HG03064 (cell line): ENCODE data around the gene MPDU1.

Experiments used
- ATAC-seq: cut with Tn5 transposase; IDR thresholded peaks from one replicate; pipeline ENCODE4 v1.9.1; 2021; ENCODE audit warnings: low read depth; ENCODE audit not compliant: unreplicated experiment

The MPDU1 gene

DNA sequence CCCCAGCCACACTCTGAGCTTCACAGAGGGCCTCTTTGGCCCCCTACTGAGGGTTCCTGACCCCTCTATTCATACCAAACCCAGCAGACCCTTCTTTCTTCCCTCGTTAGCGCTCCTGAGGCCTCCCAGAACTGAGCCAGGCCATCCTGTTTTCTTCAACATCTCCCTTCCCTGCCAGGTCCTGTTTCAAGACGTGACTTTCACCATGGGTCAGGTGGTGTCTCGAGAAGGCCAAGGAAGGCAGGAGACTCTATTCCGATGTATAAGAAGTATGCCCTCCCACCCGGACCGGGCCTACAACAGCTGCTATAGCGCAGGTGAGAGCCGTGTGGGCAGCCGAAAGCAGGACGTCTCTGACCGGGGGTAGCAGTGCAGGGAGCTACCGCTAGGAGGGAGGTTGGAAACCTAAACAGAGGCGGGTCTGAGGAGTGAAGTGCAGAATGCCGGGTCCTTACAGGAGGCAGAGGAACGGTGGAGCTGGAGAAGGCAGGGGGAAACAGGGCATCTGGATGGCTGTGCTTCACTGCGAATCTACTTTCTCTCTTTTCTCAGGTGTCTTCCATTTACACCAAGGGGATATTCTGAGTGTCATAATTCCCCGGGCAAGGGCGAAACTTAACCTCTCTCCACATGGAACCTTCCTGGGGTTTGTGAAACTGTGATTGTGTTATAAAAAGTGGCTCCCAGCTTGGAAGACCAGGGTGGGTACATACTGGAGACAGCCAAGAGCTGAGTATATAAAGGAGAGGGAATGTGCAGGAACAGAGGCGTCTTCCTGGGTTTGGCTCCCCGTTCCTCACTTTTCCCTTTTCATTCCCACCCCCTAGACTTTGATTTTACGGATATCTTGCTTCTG, 23.3 kb upstream of the MPDU1 start:
- ATAC-seq, result no peak

DNA sequence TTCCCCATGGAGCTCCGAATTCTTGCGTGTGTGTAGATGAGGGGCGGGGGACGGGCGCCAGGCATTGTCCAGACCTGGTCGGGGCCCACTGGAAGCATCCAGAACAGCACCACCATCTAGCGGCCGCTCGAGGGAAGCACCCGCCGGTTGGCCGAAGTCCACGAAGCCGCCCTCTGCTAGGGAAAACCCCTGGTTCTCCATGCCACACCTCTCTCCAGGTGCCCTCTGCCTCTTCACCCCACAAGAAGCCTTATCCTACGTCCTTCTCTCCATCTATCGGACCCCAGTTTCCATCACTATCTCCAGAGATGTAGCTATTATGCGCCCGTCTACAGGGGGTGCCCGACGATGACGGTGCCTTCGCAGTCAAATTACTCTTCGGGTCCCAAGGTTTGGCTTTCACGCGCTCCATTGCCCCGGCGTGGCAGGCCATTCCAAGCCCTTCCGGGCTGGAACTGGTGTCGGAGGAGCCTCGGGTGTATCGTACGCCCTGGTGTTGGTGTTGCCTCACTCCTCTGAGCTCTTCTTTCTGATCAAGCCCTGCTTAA, 22.6 kb upstream of the MPDU1 start:
- peak; percentile 54 for ATAC-seq

DNA sequence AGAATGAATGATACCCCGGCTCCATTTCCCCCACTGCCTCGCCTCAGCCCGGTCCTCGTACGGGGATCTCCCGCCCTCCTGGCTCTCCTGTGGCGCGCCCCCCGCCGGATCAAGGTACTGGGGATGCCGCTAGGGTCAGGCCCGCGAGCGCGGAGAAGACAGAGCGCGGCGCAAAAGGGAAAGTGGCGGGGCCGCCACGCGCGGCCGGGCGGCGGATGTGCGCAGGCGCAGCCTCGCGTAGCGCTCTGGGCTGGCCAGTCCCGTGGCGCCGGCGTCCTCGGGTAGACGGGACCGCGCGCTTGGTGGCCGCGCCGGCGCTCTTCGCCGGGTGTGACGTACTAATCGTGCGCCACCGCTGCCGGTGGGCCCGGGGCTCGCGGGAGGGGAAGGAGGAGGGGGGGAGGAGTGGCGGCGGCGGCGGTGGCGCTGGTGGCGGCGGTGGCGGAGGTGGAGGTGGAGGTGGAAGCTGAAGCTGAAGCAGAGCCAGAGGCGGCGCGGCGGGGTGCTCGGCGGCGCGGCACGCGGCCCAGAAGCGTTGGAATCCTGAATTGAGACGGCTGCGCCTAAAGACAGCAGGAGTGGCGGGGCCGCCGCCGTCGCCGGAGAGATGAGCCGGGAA, 22.0 kb upstream of the MPDU1 start, which contains the start of gene SENP3:
Gene SENP3, plus strand, starts transcription at position 331 of the 619 bp plus-strand sequence. CDS start 1,158 bp downstream, outside the sequence.
- ATAC-seq, result no peak

DNA sequence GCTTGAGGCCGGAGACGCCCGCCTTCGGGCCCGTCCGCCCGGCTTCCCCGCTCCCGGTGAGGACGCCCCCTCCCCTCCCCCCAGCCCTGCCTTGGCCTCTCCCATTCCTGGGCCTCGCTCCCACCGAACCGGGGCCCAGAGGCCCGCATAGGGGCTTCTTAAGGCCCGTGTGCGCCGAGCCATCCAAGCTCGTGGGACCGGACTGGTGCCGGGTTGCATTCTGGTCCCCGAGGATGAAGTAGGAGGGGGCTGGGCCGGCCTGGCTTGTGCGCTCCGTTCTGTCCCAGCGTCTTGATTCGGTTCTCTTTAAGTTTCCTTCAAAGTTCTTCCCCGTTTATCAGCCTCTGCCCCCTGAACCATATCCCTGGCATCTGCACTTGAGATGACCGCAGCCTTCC, 21.4 kb upstream of the MPDU1 start:
- no peak for ATAC-seq

DNA sequence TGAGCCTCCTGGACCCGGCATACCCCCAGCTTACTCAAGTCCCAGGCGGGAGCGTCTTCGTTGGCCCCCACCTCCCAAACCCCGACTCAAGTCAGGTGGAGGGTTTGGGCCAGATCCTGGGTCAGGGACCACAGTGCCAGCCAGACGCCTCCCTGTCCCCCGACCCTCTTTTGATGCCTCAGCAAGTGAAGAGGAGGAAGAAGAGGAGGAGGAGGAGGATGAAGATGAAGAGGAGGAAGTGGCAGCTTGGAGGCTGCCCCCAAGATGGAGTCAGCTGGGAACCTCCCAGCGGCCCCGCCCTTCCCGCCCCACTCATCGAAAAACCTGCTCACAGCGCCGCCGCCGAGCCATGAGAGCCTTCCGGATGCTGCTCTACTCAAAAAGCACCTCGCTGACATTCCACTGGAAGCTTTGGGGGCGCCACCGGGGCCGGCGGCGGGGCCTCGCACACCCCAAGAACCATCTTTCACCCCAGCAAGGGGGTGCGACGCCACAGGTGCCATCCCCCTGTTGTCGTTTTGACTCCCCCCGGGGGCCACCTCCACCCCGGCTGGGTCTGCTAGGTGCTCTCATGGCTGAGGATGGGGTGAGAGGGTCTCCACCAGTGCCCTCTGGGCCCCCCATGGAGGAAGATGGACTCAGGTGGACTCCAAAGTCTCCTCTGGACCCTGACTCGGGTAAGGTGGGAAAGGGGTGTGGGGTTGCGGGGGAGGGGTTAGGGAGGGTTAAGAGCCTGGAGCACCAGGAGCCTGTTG, 20.4 kb upstream of the MPDU1 start:
- ATAC-seq, result no peak

DNA sequence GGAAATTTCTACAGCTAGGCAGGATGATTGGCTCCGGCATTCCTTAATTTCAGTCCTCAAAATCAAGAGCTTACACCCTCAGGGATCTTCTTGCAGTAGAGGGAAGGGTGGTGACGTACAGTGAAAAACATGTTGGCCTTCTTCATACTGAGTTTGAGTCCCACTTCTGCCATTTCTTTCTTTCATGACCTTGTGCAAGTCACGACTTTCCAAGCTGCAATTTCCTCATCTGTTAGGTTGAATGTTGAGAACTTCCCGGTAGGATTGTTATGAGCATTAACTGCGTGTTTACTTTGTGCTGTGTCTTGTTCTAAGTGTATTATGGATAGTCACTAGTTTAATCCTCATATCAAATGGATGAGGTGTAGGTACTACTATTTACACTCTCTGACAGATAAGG, 14.1 kb upstream of the MPDU1 start:
- ATAC-seq, result no peak

DNA sequence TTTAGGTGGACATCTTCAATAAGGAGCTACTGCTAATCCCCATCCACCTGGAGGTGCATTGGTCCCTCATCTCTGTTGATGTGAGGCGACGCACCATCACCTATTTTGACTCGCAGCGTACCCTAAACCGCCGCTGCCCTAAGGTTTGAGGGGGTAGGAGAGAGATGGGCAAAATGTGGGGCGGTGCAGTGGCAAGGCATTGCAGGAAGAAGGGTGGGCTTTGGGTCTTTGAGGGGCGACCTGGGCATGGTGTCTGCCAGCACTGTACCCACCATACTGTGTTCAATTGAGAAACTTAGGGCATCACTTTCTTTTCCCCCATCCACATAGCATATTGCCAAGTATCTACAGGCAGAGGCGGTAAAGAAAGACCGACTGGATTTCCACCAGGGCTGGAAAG, 13.3 kb upstream of the MPDU1 start:
- ATAC-seq, result no peak

DNA sequence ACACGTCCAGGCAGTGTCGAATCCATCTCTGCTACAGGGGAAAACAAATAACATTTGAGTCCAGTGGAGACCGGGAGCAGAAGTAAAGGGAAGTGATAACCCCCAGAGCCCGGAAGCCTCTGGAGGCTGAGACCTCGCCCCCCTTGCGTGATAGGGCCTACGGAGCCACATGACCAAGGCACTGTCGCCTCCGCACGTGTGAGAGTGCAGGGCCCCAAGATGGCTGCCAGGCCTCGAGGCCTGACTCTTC, 11.4 kb upstream of the MPDU1 start:
- peak; percentile 76 for ATAC-seq

DNA sequence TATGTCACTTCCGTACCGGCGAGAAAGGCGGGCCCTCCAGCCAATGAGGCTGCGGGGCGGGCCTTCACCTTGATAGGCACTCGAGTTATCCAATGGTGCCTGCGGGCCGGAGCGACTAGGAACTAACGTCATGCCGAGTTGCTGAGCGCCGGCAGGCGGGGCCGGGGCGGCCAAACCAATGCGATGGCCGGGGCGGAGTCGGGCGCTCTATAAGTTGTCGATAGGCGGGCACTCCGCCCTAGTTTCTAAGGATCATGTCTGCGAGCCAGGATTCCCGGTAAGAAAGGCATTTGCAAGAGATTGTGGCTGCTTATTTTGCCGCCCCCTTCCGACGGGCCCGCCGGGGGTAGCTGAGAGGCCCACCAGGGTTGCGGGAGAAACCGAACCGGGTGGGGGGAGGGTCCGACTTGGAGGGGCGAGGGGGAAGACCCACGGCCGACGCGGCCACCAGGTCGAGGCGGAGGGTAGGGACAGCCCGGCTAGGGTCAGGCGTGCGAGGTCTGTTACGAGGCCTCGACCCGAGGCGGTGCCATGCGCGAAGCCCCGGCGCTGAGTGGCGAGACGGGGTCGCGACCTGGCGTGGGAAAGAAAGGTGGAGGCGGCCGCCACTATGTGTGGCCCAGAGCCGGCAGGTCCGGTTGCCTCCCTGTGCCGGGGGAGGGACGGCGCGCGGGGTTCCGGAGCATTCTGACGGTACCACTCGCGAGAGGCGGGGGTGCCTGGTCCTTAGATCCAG, 10.9 kb upstream of the MPDU1 start:
- no peak for ATAC-seq

DNA sequence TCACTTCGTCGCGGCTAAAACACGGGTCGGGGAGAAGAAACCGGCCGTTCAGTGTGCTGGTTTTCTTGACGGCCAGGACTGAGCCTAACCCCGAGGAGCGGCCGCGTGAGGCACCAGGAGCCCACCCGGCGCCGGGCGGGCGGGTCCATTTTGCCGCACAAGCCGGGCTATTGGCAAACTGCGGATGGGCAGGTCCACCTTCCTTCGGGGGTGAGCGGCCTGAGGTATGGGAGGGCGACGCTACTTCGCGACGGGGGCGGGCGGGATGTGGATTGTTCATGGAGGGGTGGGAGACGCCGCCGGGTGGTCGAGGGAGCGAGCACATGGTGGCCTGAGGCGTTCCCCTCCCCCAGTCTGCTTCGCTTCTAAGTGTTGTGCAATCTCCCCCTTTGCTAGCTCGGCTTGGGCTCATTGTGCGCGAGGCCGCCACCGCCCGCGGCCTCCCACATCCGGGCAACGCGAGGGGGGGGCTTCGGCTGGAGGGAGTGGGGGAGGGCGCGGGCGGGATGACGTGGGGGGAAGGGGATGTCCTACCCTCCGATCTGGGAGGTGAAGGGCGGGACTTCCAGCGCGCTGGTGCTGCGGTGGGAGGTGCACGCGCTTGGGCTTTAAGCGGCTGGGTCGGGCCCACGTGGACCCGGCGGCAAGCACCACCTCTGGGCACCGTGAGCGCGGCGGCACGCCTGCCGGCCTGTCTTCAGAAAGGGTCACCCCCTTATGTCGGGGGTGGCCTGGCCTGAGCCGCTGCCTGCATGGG, 10.2 kb upstream of the MPDU1 start:
- no peak for ATAC-seq

DNA sequence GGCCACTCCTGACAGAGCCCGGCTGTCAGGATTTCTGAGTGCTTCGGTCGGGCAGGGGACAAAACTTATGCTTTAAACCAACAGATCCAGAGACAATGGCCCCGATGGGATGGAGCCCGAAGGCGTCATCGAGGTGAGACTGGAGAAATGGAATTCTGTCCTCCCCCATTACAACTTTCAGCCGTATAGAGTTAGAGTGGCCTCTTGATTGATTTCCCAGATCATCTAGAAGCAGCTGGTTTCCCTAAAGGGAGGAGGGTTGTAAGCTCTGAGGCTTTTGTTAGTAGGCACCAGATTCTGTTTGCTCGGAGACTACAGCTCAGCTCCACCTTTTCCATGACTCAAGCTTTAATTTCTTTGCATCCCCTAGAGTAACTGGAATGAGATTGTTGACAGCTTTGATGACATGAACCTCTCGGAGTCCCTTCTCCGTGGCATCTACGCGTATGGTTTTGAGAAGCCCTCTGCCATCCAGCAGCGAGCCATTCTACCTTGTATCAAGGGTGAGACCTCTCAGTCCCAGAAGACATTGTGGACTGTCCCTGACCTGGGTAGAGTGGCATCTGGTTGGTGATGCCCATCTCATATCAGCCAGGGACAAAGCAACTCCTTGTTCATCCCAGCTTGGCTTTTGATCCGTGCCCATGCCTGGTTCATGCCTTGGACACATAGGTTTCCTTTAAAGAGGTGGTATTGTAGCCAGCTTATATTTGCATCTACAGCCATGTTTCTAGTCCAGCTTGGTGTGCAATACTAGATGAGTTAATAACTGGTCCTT, 9.3 kb upstream of the MPDU1 start:
- no peak for ATAC-seq

DNA sequence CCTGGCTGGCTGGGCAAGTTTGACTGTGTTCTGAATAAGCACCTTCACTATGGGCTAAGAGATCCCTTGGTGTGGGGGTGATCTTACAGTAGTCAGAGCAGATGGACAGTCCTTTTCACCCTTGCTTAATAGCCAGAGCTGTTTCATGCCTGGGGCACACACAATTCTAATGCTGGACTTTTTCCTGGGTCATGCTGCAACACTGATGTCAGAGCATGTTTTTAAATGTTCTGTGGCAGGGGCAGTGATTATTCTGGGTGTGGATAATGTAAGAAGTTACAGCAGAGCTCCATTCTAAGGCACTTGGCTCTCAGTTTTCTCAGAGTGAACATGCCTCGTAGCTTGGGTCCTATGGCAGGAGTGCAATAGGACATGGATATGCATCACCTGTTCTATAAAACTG, 8.2 kb upstream of the MPDU1 start:
- no peak for ATAC-seq

DNA sequence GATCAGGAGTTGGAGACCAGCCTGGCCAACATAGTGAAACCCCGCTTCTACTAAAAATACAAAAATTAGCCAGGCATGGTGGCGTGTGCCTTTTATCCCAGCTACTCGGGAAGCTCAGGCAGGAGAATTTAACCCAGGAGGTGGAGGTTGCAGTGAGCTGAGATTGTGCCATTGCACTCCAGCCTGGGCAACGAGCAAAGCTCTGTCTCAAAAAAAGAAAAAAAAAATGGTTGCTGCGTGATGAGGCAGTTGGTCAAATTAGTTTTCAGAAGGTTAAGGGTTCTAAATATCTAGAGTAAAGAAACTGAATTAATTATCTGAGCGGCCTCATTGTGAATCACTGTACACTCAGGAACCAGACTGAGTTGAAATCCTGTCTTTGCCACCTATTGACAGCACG, 7.7 kb upstream of the MPDU1 start:
- ATAC-seq, result no peak

DNA sequence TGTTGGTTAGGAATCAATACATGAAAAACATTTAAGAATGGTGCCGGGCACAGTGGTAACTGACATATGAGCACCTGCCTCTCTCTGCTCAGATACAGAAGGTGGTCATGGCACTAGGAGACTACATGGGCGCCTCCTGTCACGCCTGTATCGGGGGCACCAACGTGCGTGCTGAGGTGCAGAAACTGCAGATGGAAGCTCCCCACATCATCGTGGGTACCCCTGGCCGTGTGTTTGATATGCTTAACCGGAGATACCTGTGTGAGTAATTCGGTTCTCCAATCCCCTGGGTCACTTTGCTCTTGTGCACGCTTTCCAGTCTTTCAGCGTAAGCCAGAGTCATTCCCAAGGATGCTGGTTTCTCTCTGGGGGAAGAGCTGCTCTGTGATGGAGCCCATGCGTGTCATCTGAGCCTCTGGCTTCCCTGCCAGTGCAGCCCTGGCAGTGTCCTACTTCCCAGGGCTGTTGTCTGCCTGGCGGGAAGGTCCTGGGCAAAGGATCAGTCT, 7.2 kb upstream of the MPDU1 start:
- ATAC-seq, result no peak

DNA sequence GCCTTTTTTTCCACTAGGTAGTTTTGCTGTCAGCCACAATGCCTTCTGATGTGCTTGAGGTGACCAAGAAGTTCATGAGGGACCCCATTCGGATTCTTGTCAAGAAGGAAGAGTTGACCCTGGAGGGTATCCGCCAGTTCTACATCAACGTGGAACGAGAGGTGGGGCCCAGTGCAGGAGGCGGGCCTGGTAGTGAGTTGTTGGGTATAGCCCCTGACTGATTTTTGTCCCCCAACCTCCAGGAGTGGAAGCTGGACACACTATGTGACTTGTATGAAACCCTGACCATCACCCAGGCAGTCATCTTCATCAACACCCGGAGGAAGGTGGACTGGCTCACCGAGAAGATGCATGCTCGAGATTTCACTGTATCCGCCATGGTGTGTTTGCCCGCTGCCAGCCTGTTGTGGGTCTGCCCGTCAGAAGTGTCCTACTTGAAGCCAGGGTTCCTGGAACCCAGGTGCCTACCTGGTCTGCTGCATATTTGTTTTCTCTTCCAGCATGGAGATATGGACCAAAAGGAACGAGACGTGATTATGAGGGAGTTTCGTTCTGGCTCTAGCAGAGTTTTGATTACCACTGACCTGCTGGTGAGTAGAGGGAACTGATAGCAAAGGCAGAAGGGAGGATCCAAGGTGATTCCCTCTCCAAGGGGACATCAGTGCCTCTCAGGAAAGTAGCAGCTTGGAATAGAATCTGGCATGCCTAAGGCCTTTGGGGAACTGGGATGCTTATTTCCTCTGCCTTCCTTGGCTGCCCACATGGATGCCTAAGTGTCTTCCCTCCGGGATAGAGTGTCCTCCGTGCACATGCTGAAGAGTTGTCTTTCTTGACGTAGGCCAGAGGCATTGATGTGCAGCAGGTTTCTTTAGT, 6.1 kb upstream of the MPDU1 start:
- no peak for ATAC-seq

DNA sequence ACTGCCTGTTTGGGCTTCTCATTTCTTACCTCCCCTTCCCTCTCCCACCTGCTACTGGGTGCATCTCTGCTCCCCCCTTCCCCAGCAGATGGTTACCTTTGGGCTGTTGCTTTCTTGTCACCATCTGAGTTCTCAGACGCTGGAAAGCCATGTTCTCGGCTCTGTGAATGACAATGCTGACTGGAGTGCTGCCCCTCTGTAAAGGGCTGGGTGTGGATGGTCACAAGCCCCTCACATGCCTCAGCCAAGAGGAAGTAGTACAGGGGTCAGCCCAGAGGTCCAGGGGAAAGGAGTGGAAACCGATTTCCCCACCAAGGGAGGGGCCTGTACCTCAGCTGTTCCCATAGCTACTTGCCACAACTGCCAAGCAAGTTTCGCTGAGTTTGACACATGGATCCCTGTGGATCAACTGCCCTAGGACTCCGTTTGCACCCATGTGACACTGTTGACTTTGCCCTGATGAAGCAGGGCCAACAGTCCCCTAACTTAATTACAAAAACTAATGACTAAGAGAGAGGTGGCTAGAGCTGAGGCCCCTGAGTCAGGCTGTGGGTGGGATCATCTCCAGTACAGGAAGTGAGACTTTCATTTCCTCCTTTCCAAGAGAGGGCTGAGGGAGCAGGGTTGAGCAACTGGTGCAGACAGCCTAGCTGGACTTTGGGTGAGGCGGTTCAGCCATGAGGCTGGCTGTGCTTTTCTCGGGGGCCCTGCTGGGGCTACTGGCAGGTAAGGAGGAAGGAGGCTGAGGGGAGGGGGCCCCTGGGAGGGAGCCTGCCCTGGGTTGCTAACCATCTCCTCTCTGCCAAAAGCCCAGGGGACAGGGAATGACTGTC, 4.4 kb upstream of the MPDU1 start, which contains the start of gene CD68:
Gene CD68, plus strand, starts transcription at position 638 of the 833 bp plus-strand sequence. Its CDS starts 40 bp downstream, at position 678.
- no peak for ATAC-seq
